ENCODE results near the gene SALL3. TPM values are rescaled to one million over a fixed set of nuclear protein-coding genes. Genes with fewer than 3 reads are reported as not detected.

The SALL3 gene
- total RNA-seq (under 1 TPM in 3 of 5 donors, not detected in 2; 0.03 to 0.09 (median 0.07) TPM), total RNA-seq (0 to 0.19 (median 0) reads per million in 29 experiments)
- not detected for total RNA-seq (2013)

DNA sequence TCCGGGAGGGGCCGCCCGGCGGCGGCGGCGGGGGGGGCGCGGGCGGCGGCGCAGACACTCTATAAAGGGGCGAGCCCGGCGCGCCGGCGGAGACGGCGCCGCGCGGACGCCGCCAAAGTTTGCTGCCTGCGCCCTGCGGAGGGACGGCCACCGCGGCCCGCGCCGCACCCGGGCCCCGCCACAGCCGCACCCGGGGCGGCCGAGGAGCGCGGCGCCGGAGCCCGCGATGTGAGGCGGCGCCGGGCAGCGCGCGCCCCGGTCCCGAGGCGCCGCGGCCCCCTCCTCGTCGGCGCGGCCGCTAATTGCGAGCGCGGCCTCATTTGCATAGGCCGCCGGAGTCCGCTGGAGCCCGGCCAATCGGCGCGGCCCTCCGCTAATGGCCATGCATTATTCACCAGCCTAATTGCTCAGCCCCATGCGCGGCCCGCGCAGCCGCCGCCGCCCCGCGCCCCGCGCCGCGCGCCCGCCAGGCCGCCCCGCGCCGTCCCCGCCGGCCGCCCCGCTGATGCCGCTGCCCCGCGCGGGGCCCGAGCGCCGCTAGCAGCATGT is at the start of gene SALL3:
SALL3 (plus strand) TSS at position 89 of the 549 bp plus-strand sequence; CDS start at position 546, 457 bp downstream.
- peaks cover 58 to 62% of the 10 kb centered on the region in 2 donors for H3K27me3 Mint-ChIP-seq
- ChIA-PET POLR2A (no interaction called here), CTCF (no interaction called here)
- no peaks in the 10 kb centered on the region for H3K9me3 Mint-ChIP-seq
- no peak for ATAC-seq (replicated peaks in 1 of 4)
- Histone ChIP-seq H3K9me3 (no peaks in the 10 kb centered on the region), H3K4me3 (ENCODE audit: control insufficient read depth in 1 of 2, extremely low read depth in 1 of 2, low read length in 1 of 2) (no peak within 1 kb of the TSS), H3K27me3 (replicated peaks in 1 of 2; ENCODE audit: control insufficient read depth in 2 of 2, extremely low read depth in 1 of 2, insufficient read depth in 2 of 2, low read length in 1 of 2) (peaks cover 27 to 37% of the 10 kb centered on the region in 2 experiments), H3K36me3 (ENCODE audit: control insufficient read depth in 2 of 2, extremely low read depth in 1 of 2, insufficient read depth in 1 of 2, low read length in 1 of 2) (no peaks in the 10 kb centered on the region), H3K4me1 (ENCODE audit: control insufficient read depth in 1 of 2, extremely low read depth in 1 of 2, insufficient read depth in 2 of 2, low read length in 2 of 2) (peaks cover 0 to 4% of the 10 kb centered on the region in 2 experiments), H3K27ac (ENCODE audit: low read length) (no peak within 1 kb of the TSS)
- no peak for DNase-seq
- H3K36me3 Mint-ChIP-seq = no peaks in the 10 kb centered on the region
- H3K27ac Mint-ChIP-seq = no peak within 1 kb of the TSS
- H3K4me3 Mint-ChIP-seq = peak within 1 kb of the TSS in 1 of 3 donors; percentile 69
- WGBS (ENCODE audit: insufficient coverage) = 7% methylated on average over 102 of the region's 102 CpGs
- H3K4me1 Mint-ChIP-seq = peaks cover 12 to 19% (median 15%) of the 10 kb centered on the region in 3 donors

DNA sequence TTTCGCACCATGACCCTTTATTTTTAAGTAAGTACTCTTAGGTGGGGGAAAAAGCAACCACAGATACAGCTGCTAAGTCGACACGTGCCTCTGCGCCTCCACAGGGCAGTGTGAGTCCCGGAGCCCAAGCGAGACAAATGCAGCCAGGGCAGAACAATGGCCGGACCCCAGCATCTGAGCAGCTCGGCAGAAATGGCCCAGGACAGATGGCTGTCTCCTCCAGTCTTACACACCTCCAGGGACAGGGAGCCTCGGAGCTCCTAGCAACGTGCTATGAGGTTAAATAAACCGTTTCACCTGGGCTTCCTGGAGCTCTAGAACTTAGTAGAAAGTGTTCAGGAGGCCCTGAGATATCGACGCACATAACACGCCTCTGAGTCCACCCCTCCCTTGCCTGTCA is 47.3 kb upstream of the SALL3 start:
- H3K4me1 Mint-ChIP-seq = no peaks in the 10 kb centered on the region
- H3K27ac Mint-ChIP-seq = no peak overlapping the region
- Histone ChIP-seq H3K4me3 (ENCODE audit: control insufficient read depth in 1 of 2, extremely low read depth in 1 of 2, low read length in 1 of 2) (no peak overlapping the region), H3K4me1 (ENCODE audit: control insufficient read depth in 1 of 2, extremely low read depth in 1 of 2, insufficient read depth in 2 of 2, low read length in 2 of 2) (no peaks in the 10 kb centered on the region), H3K27ac (ENCODE audit: low read length) (no peak overlapping the region), H3K36me3 (ENCODE audit: control insufficient read depth in 2 of 2, extremely low read depth in 1 of 2, insufficient read depth in 1 of 2, low read length in 1 of 2) (no peaks in the 10 kb centered on the region), H3K9me3 (no peaks in the 10 kb centered on the region), H3K27me3 (replicated peaks in 1 of 2; ENCODE audit: control insufficient read depth in 2 of 2, extremely low read depth in 1 of 2, insufficient read depth in 2 of 2, low read length in 1 of 2) (peaks cover 0 to 10% of the 10 kb centered on the region in 2 experiments)
- POLR2A ChIA-PET = no interaction called here
- DNase-seq (no peak), ATAC-seq (replicated peaks in 1 of 4) (no peak)
- H3K36me3 Mint-ChIP-seq = no peaks in the 10 kb centered on the region
- no peak overlapping the region for H3K4me3 Mint-ChIP-seq
- no peaks in the 10 kb centered on the region for H3K27me3 Mint-ChIP-seq
- no peaks in the 10 kb centered on the region for H3K9me3 Mint-ChIP-seq
- CTCF ChIA-PET = no interaction called here
- 80% methylated on average over 1 of the region's 14 CpGs for WGBS (ENCODE audit: insufficient coverage)

GRCh38 chr18:78934003-78934402 is 45.6 kb upstream of the SALL3 start:
- no peak for DNase-seq
- ATAC-seq (replicated peaks in 1 of 4) = no peak
- no peaks in the 10 kb centered on the region for H3K4me1 Mint-ChIP-seq
- H3K36me3 ChIP-seq (ENCODE audit: control insufficient read depth in 2 of 2, extremely low read depth in 1 of 2, insufficient read depth in 1 of 2, low read length in 1 of 2) = no peaks in the 10 kb centered on the region
- H3K9me3 Mint-ChIP-seq = no peaks in the 10 kb centered on the region
- H3K27ac Mint-ChIP-seq = no peak overlapping the region
- H3K27me3 ChIP-seq (replicated peaks in 1 of 2; ENCODE audit: control insufficient read depth in 2 of 2, extremely low read depth in 1 of 2, insufficient read depth in 2 of 2, low read length in 1 of 2) = peaks cover 0 to 7% of the 10 kb centered on the region in 2 experiments
- POLR2A ChIA-PET = no interaction called here
- H3K4me3 Mint-ChIP-seq = no peak overlapping the region
- 88% methylated on average over 17 of the region's 22 CpGs for WGBS (ENCODE audit: insufficient coverage)
- H3K27ac ChIP-seq (ENCODE audit: low read length) = no peak overlapping the region
- no peaks in the 10 kb centered on the region for H3K9me3 ChIP-seq
- no peaks in the 10 kb centered on the region for H3K4me1 ChIP-seq (ENCODE audit: control insufficient read depth in 1 of 2, extremely low read depth in 1 of 2, insufficient read depth in 2 of 2, low read length in 2 of 2)
- CTCF ChIA-PET = no interaction called here
- no peaks in the 10 kb centered on the region for H3K36me3 Mint-ChIP-seq
- no peak overlapping the region for H3K4me3 ChIP-seq (ENCODE audit: control insufficient read depth in 1 of 2, extremely low read depth in 1 of 2, low read length in 1 of 2)
- H3K27me3 Mint-ChIP-seq = peaks cover 0 to 1% of the 10 kb centered on the region in 2 donors

- H3K4me3 ChIP-seq (ENCODE audit: control insufficient read depth in 1 of 2, extremely low read depth in 1 of 2, low read length in 1 of 2) = no peak overlapping the region
- Mint-ChIP-seq H3K27me3 (peaks cover 0 to 2% of the 10 kb centered on the region in 2 donors), H3K4me3 (no peak overlapping the region), H3K4me1 (no peaks in the 10 kb centered on the region), H3K36me3 (no peaks in the 10 kb centered on the region), H3K27ac (no peak overlapping the region), H3K9me3 (no peaks in the 10 kb centered on the region)
- H3K9me3 ChIP-seq = no peaks in the 10 kb centered on the region
- H3K4me1 ChIP-seq (ENCODE audit: control insufficient read depth in 1 of 2, extremely low read depth in 1 of 2, insufficient read depth in 2 of 2, low read length in 2 of 2) = no peaks in the 10 kb centered on the region
- H3K27ac ChIP-seq (ENCODE audit: low read length) = no peak overlapping the region
- POLR2A ChIA-PET = no interaction called here
- H3K36me3 ChIP-seq (ENCODE audit: control insufficient read depth in 2 of 2, extremely low read depth in 1 of 2, insufficient read depth in 1 of 2, low read length in 1 of 2) = no peaks in the 10 kb centered on the region
- no peak for DNase-seq
- CTCF ChIA-PET = no interaction called here
- H3K27me3 ChIP-seq (replicated peaks in 1 of 2; ENCODE audit: control insufficient read depth in 2 of 2, extremely low read depth in 1 of 2, insufficient read depth in 2 of 2, low read length in 1 of 2) = peaks cover 0 to 7% of the 10 kb centered on the region in 2 experiments
- no peak for ATAC-seq (replicated peaks in 1 of 4)
- 60% methylated on average over 18 of the region's 20 CpGs for WGBS (ENCODE audit: insufficient coverage)
Measured at GRCh38 chr18:78934551-78935225, 44.9 kb upstream of the SALL3 start.

DNA sequence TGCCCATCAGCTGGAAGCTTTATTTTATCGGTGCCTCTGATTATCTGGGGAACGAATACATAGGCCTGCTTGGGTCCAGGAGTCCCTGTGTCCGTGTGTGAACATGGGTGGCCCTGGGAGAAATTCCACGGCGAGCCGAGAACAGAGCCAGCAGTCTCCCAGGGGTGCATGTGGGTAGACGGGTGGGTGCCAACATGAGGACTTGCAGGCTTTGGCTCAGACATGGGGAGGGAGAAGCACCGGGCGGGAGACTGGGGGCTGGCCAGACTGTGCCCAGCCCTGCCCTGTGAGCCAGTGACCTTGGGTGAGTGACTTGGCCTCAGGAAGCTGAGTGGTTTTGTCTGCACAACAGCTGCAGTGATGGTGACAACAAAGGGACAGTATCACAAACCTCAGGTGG is 44.2 kb upstream of the SALL3 start:
- DNase-seq = no peak
- Histone ChIP-seq H3K4me1 (ENCODE audit: control insufficient read depth in 1 of 2, extremely low read depth in 1 of 2, insufficient read depth in 2 of 2, low read length in 2 of 2) (no peaks in the 10 kb centered on the region), H3K27me3 (replicated peaks in 1 of 2; ENCODE audit: control insufficient read depth in 2 of 2, extremely low read depth in 1 of 2, insufficient read depth in 2 of 2, low read length in 1 of 2) (peaks cover 0 to 10% of the 10 kb centered on the region in 2 experiments), H3K4me3 (ENCODE audit: control insufficient read depth in 1 of 2, extremely low read depth in 1 of 2, low read length in 1 of 2) (no peak overlapping the region), H3K27ac (ENCODE audit: low read length) (no peak overlapping the region), H3K36me3 (ENCODE audit: control insufficient read depth in 2 of 2, extremely low read depth in 1 of 2, insufficient read depth in 1 of 2, low read length in 1 of 2) (no peaks in the 10 kb centered on the region), H3K9me3 (no peaks in the 10 kb centered on the region)
- POLR2A ChIA-PET = no interaction called here
- WGBS (ENCODE audit: insufficient coverage) = 90% methylated on average over 9 of the region's 9 CpGs
- no peaks in the 10 kb centered on the region for H3K9me3 Mint-ChIP-seq
- CTCF ChIA-PET = no interaction called here
- ATAC-seq (replicated peaks in 1 of 4) = no peak
- peaks cover 3 to 4% of the 10 kb centered on the region in 2 donors for H3K27me3 Mint-ChIP-seq
- no peak overlapping the region for H3K4me3 Mint-ChIP-seq
- H3K36me3 Mint-ChIP-seq = no peaks in the 10 kb centered on the region
- H3K27ac Mint-ChIP-seq = no peak overlapping the region
- H3K4me1 Mint-ChIP-seq = no peaks in the 10 kb centered on the region

DNA sequence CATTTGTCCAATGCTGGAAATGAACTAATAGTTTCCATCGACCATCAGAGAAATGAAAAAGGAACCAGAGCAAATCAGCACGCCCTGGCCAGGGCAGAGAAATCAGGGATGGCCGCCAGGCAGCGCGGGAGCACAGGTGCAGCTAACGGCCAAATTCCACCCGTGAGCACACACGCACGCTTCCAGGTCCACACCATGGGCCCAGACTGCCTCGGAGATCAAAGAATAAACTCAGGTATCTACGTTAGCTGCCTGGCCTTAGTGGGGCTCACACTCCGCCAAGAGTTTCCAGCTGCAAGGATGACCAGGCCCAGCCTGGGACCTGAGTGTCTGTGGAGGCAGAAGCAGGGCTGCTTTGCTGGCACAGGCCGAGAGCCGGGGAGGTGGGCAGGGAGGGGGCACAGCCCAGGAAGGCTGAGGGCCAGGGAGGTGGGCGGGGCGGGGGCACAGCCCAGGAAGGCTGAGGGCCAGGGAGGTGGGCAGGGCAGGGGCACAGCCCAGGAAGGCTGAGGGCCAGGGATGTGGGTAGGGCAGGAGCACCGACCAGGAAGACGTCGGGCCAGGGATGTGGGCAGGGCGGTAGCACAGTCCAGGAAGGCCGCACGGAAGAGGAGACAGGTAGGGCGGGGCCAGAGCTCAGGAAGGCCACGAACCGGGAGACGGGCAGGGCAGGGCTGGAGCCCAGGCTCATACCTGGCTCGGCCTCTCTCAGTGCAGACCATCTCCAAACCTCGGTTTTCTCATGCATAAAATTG is 43.2 kb upstream of the SALL3 start:
- Mint-ChIP-seq H3K27me3 (peaks cover 3 to 4% of the 10 kb centered on the region in 2 donors), H3K4me3 (no peak overlapping the region)

More for the DNA sequence above, 43.2 kb upstream of the SALL3 start:
- no peaks in the 10 kb centered on the region for H3K9me3 Mint-ChIP-seq
- H3K27ac Mint-ChIP-seq = no peak overlapping the region
- ChIA-PET CTCF (no interaction called here), POLR2A (no interaction called here)
- Histone ChIP-seq H3K9me3 (no peaks in the 10 kb centered on the region), H3K36me3 (ENCODE audit: control insufficient read depth in 2 of 2, extremely low read depth in 1 of 2, insufficient read depth in 1 of 2, low read length in 1 of 2) (no peaks in the 10 kb centered on the region), H3K27ac (ENCODE audit: low read length) (no peak overlapping the region), H3K27me3 (replicated peaks in 1 of 2; ENCODE audit: control insufficient read depth in 2 of 2, extremely low read depth in 1 of 2, insufficient read depth in 2 of 2, low read length in 1 of 2) (peaks cover 0 to 10% of the 10 kb centered on the region in 2 experiments), H3K4me1 (ENCODE audit: control insufficient read depth in 1 of 2, extremely low read depth in 1 of 2, insufficient read depth in 2 of 2, low read length in 2 of 2) (no peaks in the 10 kb centered on the region), H3K4me3 (ENCODE audit: control insufficient read depth in 1 of 2, extremely low read depth in 1 of 2, low read length in 1 of 2) (no peak overlapping the region)
- H3K4me1 Mint-ChIP-seq = no peaks in the 10 kb centered on the region
- ATAC-seq (replicated peaks in 1 of 4) (no peak), DNase-seq (no peak)
- no peaks in the 10 kb centered on the region for H3K36me3 Mint-ChIP-seq
- 83% methylated on average over 27 of the region's 28 CpGs for WGBS (ENCODE audit: insufficient coverage)

Measured in T-cell (primary cell).